ENCODE data around the gene CTSF. TPM values are rescaled to one million over a fixed set of nuclear protein-coding genes. Genes with fewer than 3 reads are reported as not detected.

The CTSF gene
- polyA plus RNA-seq, 1 experiment: 24.3 TPM

GRCh38 chr11:66559866-66560676 is 8.3 kb downstream of the CTSF start:
- ChIA-PET CTCF (interaction anchor here (0.6 kb wide), 1 partner anchor 8 kb away, joined by 3 read pairs; no protein-coding TSS in a partner anchor), POLR2A (no interaction called here)
- H3K9me3 ChIP-seq (ENCODE audit: control insufficient read depth, insufficient read depth, low read length): peaks cover 3% of the 10 kb centered on the region; the same call in 1 of the 2 replicates
- H3K4me3 ChIP-seq (ENCODE audit: low read depth, low read length): no peak overlapping the region
- DNase-seq (ENCODE audit: low read depth, low spot score): no peak
- no peak for TF ChIP-seq CTCF (IDR thresholded peaks at IDR 0.05; ENCODE audit: low read depth, low read length)
- peaks cover 26% of the 10 kb centered on the region for H3K27me3 ChIP-seq (ENCODE audit: control insufficient read depth, insufficient read depth, low read length)
- H3K27ac ChIP-seq (ENCODE audit: low read depth, low read length): no peak overlapping the region

- ChIA-PET POLR2A (no interaction called here), CTCF (interaction anchor here (0.6 kb wide), 1 partner anchor 9 kb away, joined by 3 read pairs; no protein-coding TSS in a partner anchor)
- Histone ChIP-seq H3K4me3 (ENCODE audit: low read depth, low read length) (no peak overlapping the region), H3K9me3 (ENCODE audit: control insufficient read depth, insufficient read depth, low read length) (peaks cover 3% of the 10 kb centered on the region; the same call in 1 of the 2 replicates), H3K27ac (ENCODE audit: low read depth, low read length) (no peak overlapping the region), H3K27me3 (ENCODE audit: control insufficient read depth, insufficient read depth, low read length) (peaks cover 29% of the 10 kb centered on the region)
- DNase-seq (ENCODE audit: low read depth, low spot score): no peak
- TF ChIP-seq CTCF (IDR thresholded peaks at IDR 0.05; ENCODE audit: low read depth, low read length): no peak
These were observed 9.1 kb downstream of the CTSF start for GRCh38 chr11:66559142-66559865.

GRCh38 chr11:66557733-66558326 is 10.6 kb downstream of the CTSF start:
- H3K27ac ChIP-seq (ENCODE audit: low read depth, low read length): no peak overlapping the region

GRCh38 chr11:66556086-66556485 is 12.3 kb downstream of the CTSF start:
- Histone ChIP-seq H3K9me3 (ENCODE audit: control insufficient read depth, insufficient read depth, low read length) (peaks cover 3% of the 10 kb centered on the region; the same call in 1 of the 2 replicates), H3K4me3 (ENCODE audit: low read depth, low read length) (no peak overlapping the region), H3K27ac (ENCODE audit: low read depth, low read length) (no peak overlapping the region), H3K27me3 (ENCODE audit: control insufficient read depth, insufficient read depth, low read length) (peaks cover 39% of the 10 kb centered on the region)
- TF ChIP-seq CTCF (IDR thresholded peaks at IDR 0.05; ENCODE audit: low read depth, low read length): no peak
- POLR2A ChIA-PET: no interaction called here
- CTCF ChIA-PET: no interaction called here
- no peak for DNase-seq (ENCODE audit: low read depth, low spot score)

More at GRCh38 chr11:66557733-66558326, 10.6 kb downstream of the CTSF start:
- Histone ChIP-seq H3K27me3 (ENCODE audit: control insufficient read depth, insufficient read depth, low read length) (peaks cover 32% of the 10 kb centered on the region), H3K9me3 (ENCODE audit: control insufficient read depth, insufficient read depth, low read length) (peaks cover 3% of the 10 kb centered on the region; the same call in 1 of the 2 replicates), H3K4me3 (ENCODE audit: low read depth, low read length) (no peak overlapping the region)
- ChIA-PET CTCF (interaction anchor here (0.5 kb wide), 1 partner anchor 429 kb away, joined by 6 read pairs; no protein-coding TSS in a partner anchor), POLR2A (no interaction called here)
- TF ChIP-seq CTCF (IDR thresholded peaks at IDR 0.05; ENCODE audit: low read depth, low read length): no peak
- DNase-seq (ENCODE audit: low read depth, low spot score): no peak
